HFFc6 (cell line): ENCODE data around the gene LYST. TPM values are rescaled to one million over a fixed set of nuclear protein-coding genes. Genes with fewer than 3 reads are reported as not detected.
A peak's percentile ranks its signal among the peaks of the same experiment; 100 is the strongest.

Source experiments
- DNase-seq: peaks from one replicate; pipeline ENCODE4 v3.0.0-alpha.2; 2018
- H3K27ac Mint-ChIP-seq: 2 replicates; pipeline ENCODE4 v1.8.0; 2020; ENCODE audit warnings: mild to moderate bottlenecking, mixed read lengths
- H3K27me3 Mint-ChIP-seq: 2 replicates; pipeline ENCODE4 v1.8.0; 2021; ENCODE audit warnings: mild to moderate bottlenecking, moderate library complexity, mixed read lengths; ENCODE audit not compliant: insufficient read depth
- H3K36me3 Mint-ChIP-seq: 2 replicates; pipeline ENCODE4 v1.8.0; 2021; ENCODE audit warnings: low read depth, mixed read lengths
- H3K4me1 Mint-ChIP-seq: 2 replicates; pipeline ENCODE4 v1.8.0; 2020; ENCODE audit warnings: low read depth, mixed read lengths
- H3K4me3 Mint-ChIP-seq: 2 replicates; pipeline ENCODE4 v1.8.0; 2020; ENCODE audit warnings: mild to moderate bottlenecking, moderate library complexity, mixed read lengths
- H3K9me3 Mint-ChIP-seq: 2 replicates; pipeline ENCODE4 v1.8.0; 2020; ENCODE audit warnings: mild to moderate bottlenecking, mixed read lengths
- total RNA-seq, 6 experiments: library from RNA; stranded (reverse); fragmentation: NEBNext Ultra II Directional; extraction: Animal tissue kit (Norgen Biotek cat#: 25700); gene quantifications; 2 replicates in 1 of 6; 3 replicates in 5 of 6; pipeline ENCODE4 v1.2.3, GENCODE V29; 2021
- TF ChIP-seq, protein P1 (sequence below): fragments of 200-600 bp; sonication (generic); IDR thresholded peaks from 2 replicates; pipeline ENCODE4 v1.5.0; 2021; ENCODE audit warnings: antibody characterized with exemption, mild to moderate bottlenecking

LYST gene
- total RNA-seq, 6 experiments from 2014 or later = 13.2 to 18.9 (median 15.4) TPM

- TF ChIP-seq, protein P1, sequence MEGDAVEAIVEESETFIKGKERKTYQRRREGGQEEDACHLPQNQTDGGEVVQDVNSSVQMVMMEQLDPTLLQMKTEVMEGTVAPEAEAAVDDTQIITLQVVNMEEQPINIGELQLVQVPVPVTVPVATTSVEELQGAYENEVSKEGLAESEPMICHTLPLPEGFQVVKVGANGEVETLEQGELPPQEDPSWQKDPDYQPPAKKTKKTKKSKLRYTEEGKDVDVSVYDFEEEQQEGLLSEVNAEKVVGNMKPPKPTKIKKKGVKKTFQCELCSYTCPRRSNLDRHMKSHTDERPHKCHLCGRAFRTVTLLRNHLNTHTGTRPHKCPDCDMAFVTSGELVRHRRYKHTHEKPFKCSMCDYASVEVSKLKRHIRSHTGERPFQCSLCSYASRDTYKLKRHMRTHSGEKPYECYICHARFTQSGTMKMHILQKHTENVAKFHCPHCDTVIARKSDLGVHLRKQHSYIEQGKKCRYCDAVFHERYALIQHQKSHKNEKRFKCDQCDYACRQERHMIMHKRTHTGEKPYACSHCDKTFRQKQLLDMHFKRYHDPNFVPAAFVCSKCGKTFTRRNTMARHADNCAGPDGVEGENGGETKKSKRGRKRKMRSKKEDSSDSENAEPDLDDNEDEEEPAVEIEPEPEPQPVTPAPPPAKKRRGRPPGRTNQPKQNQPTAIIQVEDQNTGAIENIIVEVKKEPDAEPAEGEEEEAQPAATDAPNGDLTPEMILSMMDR = no peak
- H3K27ac Mint-ChIP-seq = no peak overlapping the region
- H3K4me3 Mint-ChIP-seq = no peak overlapping the region
- no peaks in the 10 kb centered on the region; the same call in 1 of the 2 replicates for H3K27me3 Mint-ChIP-seq
- DNase-seq = no peak
- no peaks in the 10 kb centered on the region for H3K9me3 Mint-ChIP-seq
- H3K36me3 Mint-ChIP-seq = no peaks in the 10 kb centered on the region
- H3K4me1 Mint-ChIP-seq = peaks cover 4% of the 10 kb centered on the region
Observed at GRCh38 chr1:235892202-235892601, 25.5 kb upstream of the LYST start.

DNA sequence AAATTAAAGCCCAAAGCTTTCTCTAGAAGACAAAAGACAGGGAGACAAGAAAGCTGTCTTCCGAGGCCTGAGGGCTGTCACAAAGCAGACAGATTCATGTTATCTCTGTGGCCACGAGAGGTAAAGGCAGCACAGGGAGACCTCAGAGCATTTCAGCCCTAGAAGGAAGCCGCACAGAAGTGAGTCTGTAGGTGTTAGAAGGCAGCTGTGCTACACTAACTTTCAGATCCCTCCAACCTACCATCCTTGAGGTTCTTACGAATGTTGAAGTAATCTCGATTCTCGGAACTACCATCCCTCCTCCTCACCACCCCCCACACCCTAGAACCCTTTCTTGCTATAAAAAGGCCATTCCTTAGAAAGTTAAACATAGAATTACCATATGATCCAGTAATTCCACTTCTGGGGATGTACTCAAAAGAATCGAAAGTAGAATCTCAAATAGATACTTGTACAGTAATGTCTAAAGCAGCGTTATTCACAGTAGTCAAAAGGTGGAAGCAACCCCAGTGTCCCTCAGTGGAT lies 21.5 kb upstream of the LYST start:
- DNase-seq = no peak
- no peaks in the 10 kb centered on the region for H3K9me3 Mint-ChIP-seq
- no peak overlapping the region for H3K27ac Mint-ChIP-seq
- no peaks in the 10 kb centered on the region for H3K36me3 Mint-ChIP-seq
- H3K4me3 Mint-ChIP-seq = no peak overlapping the region
- peaks cover 6% of the 10 kb centered on the region for H3K4me1 Mint-ChIP-seq
- TF ChIP-seq, protein P1 = no peak
- H3K27me3 Mint-ChIP-seq = no peaks in the 10 kb centered on the region; the same call in 1 of the 2 replicates

DNA sequence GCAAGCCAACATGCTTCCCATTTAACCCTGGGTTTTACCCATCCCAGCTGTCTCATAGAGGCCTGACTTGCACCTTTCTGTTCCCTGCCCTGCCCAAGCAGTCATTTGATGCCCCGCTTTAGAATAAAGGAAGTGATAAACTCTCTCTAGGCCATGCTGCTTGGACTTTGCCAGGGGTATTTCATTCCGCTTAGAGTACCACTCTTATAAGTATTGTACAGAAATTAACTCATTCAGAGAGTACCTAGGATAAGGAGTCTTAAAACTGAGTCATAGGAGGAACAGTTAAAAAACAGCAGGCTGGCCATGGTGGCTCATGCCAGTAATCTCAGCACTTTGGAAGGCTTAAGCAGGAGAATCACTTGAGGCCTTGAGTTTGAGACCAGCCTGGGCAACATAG lies 21.0 kb upstream of the LYST start:
- Mint-ChIP-seq H3K9me3 (no peaks in the 10 kb centered on the region), H3K27ac (no peak overlapping the region), H3K4me3 (no peak overlapping the region), H3K4me1 (peaks cover 11% of the 10 kb centered on the region), H3K27me3 (no peaks in the 10 kb centered on the region; the same call in 1 of the 2 replicates), H3K36me3 (no peaks in the 10 kb centered on the region)
- TF ChIP-seq, protein P1 = no peak
- no peak for DNase-seq

- H3K4me1 Mint-ChIP-seq = peaks cover 25% of the 10 kb centered on the region
- no peaks in the 10 kb centered on the region for H3K36me3 Mint-ChIP-seq
- no peak for DNase-seq
- no peaks in the 10 kb centered on the region for H3K9me3 Mint-ChIP-seq
- no peak overlapping the region for H3K4me3 Mint-ChIP-seq
- H3K27ac Mint-ChIP-seq = no peak overlapping the region
- H3K27me3 Mint-ChIP-seq = no peaks in the 10 kb centered on the region; the same call in 1 of the 2 replicates
- TF ChIP-seq, protein P1 = no peak
Observed at GRCh38 chr1:235885655-235886262, 19.1 kb upstream of the LYST start.

- Mint-ChIP-seq H3K9me3 (no peaks in the 10 kb centered on the region), H3K4me3 (peak overlapping the region; percentile 78), H3K27ac (peak overlapping the region; percentile 84), H3K4me1 (peaks cover 25% of the 10 kb centered on the region), H3K36me3 (no peaks in the 10 kb centered on the region), H3K27me3 (no peaks in the 10 kb centered on the region)
- DNase-seq = peak; percentile 99
- TF ChIP-seq, protein P1 = no peak
Observed at GRCh38 chr1:235883261-235883927, 16.7 kb upstream of the LYST start.
